Stimulated activated CD8-positive, alpha-beta memory T cell treated with anti-CD3 and anti-CD28 coated beads, Interleukin-4, amount 100 ng/mL, for 48 hours (primary cell): Measurements from ENCODE around the gene FAM53B.

Experiments used
- DNase-seq: peaks from one replicate; pipeline ENCODE4 v3.0.0-alpha.2; 2020

FAM53B gene

GRCh38 chr10:124676416-124677062 lies 67.6 kb downstream of the FAM53B start:
- no peak for DNase-seq

GRCh38 chr10:124675824-124676223 lies 68.4 kb downstream of the FAM53B start:
- no peak for DNase-seq

- DNase-seq: no peak
Measured at GRCh38 chr10:124675261-124675660, 68.9 kb downstream of the FAM53B start.

- DNase-seq: no peak
Measured at GRCh38 chr10:124674768-124675222, 69.4 kb downstream of the FAM53B start.

GRCh38 chr10:124672181-124672638 lies 72.0 kb downstream of the FAM53B start:
- no peak for DNase-seq

- DNase-seq: no peak
Measured at GRCh38 chr10:124671486-124672075, 72.6 kb downstream of the FAM53B start.

GRCh38 chr10:124670849-124671248 lies 73.3 kb downstream of the FAM53B start:
- no peak for DNase-seq

- DNase-seq: no peak
Measured at GRCh38 chr10:124669824-124670654, 74.1 kb downstream of the FAM53B start.

- DNase-seq: no peak
Measured at GRCh38 chr10:124669141-124669823, 74.9 kb downstream of the FAM53B start.

GRCh38 chr10:124668517-124669051 lies 75.6 kb downstream of the FAM53B start:
- DNase-seq: no peak

GRCh38 chr10:124667425-124668345 lies 76.5 kb downstream of the FAM53B start:
- DNase-seq: no peak

- no peak for DNase-seq
Measured at GRCh38 chr10:124666494-124666893, 77.7 kb downstream of the FAM53B start.

GRCh38 chr10:124665980-124666379 lies 78.2 kb downstream of the FAM53B start:
- no peak for DNase-seq

GRCh38 chr10:124665558-124665957 lies 78.6 kb downstream of the FAM53B start:
- no peak for DNase-seq

- DNase-seq: no peak
Measured at GRCh38 chr10:124665091-124665490, 79.1 kb downstream of the FAM53B start.

- no peak for DNase-seq
Measured at GRCh38 chr10:124663766-124664360, 80.3 kb downstream of the FAM53B start.

- DNase-seq: no peak
Measured at GRCh38 chr10:124663228-124663627, 81.0 kb downstream of the FAM53B start.

- no peak for DNase-seq
Measured at GRCh38 chr10:124661660-124662180, 82.5 kb downstream of the FAM53B start.

GRCh38 chr10:124660404-124661125 lies 83.6 kb downstream of the FAM53B start:
- no peak for DNase-seq

GRCh38 chr10:124659380-124659779 lies 84.8 kb downstream of the FAM53B start:
- DNase-seq: no peak
